GM21528 (cell line): ENCODE data around the gene AKTIP.
"Not testable (repeated sequence)": the region's sequence is repeated elsewhere in the genome, so short reads cannot be mapped to it uniquely, and the experiment has no call there.

Experiments
- ATAC-seq: cut with Tn5 transposase; IDR thresholded peaks from one replicate; pipeline ENCODE4 v1.9.1; 2021; ENCODE audit warnings: mild to moderate bottlenecking, moderate library complexity; ENCODE audit not compliant: unreplicated experiment, low FRiP score

AKTIP gene

DNA sequence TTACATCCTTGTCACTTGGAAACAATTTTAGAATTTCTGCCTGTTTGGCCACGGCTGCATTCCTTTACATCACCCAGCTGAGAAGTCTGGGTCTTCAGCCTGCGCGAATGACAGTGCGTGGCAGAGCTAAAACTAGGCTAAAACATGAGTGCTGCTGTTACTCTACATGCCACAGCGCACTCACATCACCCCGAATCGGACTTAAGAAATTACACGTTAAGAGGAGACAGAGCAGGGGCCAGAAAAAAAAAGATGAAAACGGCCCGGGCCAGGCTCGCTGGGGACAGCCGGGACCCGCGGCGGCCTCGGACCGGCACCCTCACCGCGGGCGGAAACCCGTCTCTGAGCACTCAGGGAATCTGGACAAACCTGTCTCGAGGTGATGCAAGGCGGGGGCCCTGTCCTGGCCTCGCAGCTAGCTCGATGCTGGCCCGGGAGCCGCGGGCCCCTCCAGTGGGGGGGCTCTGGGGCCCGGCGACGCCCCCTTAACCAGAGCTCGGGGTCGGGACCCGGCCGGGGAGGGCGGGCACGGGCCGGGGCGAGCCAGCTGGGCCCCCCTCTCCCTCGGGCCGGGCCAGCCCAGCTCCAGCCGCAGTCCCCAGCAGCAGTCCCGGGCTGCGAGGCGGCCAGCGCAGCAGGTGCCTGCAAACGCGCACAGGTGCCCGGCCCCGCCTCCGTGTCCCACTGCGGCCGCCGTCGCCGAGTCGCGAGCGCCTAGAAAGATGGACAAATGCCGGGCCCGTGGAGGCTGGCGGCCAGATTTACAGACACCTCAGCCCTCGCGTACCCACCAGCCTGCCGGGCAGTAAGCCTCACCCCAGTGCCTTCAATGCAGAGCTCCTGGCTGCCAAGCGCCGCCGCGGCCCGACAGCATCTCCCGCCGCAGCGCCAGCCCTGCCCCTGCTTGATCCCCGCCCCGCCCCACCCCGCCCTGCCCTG is at the start of gene AKTIP:
TSS of gene AKTIP (minus strand) at position 879 of the 939 bp plus-strand sequence. CDS start 2,950 bp downstream, outside the sequence.
- peak; percentile 39 for ATAC-seq

DNA sequence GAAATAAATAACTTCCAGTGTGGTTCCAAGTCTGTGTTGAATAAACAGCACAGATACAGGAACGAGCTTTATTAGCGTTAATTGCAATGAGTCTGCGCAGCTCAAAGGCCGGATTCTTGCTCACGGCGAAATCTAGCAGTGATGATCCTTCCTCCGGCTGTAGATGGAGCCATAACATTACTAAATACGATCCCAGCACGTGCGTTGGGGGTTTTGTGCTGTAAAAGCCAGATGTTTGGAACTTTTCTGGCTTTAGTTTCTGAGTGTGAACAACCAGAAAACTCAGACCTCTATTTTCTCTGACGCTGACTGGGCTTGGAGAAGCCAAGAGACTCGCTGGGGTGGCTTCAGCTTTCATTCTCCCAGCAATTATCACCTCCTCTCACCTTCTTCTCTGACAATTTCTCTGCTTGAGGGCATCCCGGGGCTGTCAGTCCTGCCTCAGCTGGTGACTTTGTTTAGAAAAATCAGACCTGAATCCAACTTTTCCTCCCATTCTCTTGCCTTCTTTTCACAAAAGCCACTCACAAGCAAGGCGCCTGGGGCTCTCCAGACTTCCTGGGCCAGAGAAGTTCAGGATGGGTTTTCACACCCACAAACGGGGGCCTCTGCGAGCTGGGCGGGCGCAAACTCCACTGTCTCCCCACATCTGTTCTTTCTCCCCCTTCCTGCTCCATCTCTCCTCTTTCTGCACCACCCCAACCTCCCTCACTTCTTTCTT is 47.1 kb upstream of the AKTIP start:
- ATAC-seq, result peak; percentile 73

DNA sequence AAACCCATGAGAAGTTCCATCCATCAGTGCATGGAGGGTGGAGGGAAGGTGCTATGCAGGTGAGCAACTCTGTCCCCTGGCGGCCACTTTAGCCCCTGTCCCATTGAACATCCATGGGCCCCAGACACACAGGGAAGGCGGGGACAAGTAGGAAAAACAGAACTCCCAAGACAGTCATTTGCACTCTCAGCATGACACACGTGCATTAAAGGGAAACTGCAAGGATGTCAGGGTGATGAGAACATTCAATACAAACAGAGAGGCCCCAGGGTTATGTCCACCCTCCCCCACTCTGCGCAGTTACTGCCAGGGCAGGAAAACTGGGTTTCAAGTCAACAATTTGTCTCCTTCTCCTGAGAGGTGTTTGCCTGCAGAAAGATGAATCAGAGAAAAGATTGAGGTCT is 44.0 kb upstream of the AKTIP start:
- ATAC-seq, result no peak

DNA sequence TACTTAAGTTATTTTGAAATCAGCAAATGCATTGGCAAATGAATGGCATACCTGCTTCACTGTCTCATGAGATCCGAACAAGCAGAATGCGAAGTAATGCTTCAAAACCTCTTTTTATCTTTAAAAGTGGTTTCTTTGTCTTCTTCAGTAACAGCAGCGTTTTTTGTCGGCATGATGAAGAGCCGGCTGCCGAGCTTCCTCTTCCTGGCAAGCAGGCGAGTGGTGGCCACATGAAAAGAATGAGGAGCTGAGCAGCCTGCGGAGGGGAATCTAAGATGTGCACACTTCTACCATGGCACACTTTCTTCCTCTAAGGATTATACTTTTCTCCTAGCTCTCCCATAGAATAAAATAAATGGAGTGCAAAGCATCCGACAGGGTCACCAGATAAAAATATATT is 42.4 kb upstream of the AKTIP start:
- no peak for ATAC-seq

DNA sequence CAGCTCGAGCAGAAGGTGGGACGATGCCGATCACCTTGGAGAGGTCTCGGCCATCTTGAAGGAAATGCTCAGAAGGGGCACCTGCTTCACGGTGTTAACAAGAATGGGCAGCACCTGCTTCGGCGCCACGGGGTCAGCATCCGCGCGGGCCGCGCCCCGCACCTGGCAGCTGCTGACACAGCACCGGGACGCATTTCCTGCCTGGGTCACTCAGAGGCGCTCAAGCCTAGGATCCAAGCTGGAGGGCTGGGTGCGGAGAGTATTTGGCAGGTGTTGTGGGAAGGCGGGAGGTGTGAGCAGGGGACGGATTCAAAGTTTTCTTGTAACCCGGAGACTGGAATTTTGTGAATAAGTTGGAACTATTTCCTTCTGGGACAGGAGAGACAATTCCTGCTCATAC is 39.3 kb upstream of the AKTIP start:
- ATAC-seq, result no peak

DNA sequence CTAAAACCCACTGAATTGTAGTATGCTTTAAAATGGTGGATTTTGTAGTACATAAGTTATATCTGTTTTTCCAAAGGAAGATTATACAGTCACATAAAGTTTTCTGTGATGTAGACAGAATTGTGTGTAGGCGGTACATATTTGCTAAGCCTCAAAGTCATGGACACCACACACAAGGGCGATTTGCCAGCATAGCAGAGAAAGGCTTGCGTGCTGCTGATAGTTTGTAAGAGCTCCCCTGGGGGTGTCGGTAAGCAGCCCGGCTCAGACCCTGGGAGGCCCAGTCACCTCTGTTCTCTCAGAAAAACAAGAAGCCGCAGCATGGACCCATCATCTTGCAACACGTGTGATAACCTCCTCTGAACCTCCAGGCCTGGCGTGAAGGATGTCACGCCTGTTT is 38.3 kb upstream of the AKTIP start:
- no peak for ATAC-seq

DNA sequence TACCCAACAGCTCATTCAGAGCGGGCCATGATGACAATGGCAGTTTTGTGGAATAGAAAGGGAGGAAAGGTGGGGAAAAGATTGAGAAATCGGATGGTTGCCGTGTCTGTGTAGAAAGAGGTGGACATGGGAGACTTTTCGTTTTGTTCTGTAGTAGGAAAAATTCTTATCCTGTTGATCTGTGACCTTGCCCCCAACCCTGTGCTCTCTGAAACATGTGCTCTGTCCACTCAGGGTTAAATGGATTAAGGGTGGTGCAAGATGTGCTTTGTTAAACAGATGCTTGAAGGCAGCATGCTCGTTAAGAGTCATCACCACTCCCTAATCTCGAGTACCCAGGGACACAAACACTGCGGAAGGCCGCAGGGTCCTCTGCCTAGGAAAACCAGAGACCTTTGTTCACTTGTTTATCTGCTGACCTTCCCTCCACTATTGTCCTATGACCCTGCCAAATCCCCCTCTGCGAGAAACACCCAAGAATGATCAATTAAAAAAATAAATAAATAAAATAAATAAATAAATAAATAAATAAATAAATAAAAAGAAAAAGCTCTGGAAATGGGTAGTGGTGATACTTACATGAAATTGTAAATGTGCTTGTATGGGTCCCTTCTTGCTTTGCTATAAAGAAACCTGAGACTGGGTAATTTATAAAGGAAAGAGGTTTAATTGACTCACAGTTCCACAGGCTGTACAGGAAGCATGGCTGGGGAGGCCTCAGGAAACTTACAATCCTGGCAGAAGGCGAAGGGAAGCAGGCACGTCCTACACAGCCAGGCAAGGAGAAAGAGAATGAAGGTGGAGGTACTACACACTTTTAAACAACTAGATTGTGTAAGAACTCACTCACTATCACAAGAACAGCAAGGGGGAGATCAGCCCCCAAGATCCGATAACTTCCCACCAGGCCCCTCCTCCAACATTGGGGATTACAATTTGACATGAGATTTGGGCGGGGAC is 37.0 kb upstream of the AKTIP start:
- not testable (repeated sequence) for ATAC-seq

DNA sequence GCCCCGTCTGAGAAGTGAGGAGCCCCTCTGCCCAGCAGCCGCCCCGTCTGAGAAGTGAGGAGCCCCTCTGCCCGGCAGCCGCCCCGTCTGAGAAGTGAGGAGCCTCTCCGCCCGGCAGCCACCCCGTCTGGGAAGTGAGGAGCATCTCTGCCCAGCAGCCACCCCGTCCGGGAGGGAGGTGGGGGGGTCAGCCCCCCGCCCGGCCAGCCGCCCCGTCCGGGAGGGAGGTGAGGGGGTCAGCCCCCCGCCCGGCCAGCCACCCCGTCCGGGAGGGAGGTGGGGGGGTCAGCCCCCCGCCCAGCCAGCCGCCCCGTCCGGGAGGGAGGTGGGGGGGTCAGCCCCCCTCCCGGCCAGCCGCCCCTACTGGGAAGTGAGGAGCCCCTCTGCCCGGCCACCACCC is 36.3 kb upstream of the AKTIP start:
- not testable (repeated sequence) for ATAC-seq

DNA sequence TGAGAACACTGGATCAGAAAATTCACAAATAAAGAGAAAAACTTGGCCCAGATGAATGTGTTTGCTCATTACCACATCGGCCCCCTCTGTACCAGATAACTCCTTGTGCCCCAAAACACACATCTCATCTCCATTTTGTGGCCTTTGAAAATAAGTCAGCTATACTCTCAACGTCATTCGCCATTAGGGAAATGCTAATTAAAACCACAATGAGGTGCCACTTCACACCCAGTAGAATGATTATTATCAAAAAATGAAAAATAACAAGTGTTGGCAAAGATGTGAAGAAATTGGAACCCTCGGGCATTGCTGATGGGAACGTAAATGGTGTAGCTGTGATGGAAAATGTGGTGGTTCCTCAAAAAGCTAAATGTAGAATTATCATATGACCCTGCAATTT is 34.6 kb upstream of the AKTIP start:
- ATAC-seq, result no peak

DNA sequence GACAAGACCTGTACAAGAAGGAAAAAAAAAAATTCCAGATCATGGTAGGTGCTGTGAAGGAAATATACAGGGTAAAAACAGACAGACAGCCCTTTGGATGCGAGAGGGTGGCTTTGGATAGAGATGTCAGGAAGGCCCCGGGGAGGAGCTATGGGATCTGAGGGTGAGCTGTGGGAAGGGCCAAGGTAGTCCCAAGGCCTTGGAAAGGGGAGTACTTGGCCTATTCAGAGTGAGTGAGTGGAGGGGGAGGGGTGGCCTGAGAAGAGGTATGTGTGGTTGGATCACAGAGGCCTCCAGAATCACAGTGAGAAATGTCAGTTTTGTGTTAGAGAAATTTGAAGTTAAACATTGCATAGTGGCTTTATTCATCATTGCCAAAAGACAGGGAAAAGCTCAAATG is 31.2 kb upstream of the AKTIP start:
- no peak for ATAC-seq

DNA sequence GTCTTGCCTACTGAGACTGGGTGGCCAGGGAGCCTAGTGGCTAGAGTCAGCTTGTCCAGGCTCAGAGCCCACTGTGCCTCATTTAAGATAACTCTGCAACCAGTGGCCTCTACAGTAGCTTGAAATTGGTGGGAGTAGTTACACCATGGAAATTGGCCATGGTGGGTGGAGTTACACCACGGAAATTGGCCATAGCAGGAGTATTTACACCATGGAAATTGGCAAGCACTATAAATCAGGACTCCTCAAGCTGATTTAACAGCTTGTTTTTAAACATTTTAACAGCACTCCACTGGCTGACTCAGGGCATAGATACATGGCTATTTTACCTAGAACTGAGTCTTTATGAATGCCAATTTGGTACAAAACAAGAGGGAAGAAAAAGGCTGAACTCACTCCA is 27.7 kb upstream of the AKTIP start:
- no peak for ATAC-seq

DNA sequence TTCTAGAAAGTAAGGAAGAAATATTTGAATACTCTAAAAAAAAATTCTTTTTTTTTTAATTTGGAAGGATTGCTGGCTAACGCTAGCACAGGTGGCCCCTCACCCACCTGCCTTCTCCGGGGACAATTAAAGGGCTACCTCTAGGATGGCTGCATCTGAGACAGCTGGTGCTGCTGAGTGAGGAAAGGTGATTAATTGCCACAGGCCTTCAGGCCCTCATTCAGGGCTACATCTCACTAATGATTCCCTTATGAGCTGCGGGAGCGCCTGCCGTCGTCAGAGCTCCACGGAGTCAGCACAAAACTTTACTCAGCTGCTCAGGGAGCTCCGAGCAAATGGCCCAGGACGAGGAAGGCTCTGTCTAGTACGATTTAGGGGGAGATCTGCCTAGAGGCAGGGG is 27.0 kb upstream of the AKTIP start:
- no peak for ATAC-seq

DNA sequence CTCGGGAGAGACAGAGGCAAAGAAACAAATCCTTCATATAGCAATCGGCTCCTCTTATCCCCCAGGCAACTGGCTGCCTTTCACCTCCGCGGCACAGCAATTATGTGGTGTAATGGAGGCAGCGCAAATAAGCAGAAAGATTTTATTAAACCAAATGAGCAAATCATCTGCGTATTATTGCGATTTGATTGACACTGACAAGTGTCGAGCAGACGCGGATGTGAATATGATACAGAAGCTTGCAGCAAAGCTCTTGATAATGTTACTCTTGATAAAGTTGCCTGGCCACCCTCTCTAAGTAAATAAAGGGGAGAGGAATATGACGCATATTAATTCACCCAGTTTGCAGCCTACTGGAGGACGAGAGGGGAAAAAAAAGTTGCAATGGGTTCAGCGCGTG is 26.5 kb upstream of the AKTIP start:
- ATAC-seq, result no peak

DNA sequence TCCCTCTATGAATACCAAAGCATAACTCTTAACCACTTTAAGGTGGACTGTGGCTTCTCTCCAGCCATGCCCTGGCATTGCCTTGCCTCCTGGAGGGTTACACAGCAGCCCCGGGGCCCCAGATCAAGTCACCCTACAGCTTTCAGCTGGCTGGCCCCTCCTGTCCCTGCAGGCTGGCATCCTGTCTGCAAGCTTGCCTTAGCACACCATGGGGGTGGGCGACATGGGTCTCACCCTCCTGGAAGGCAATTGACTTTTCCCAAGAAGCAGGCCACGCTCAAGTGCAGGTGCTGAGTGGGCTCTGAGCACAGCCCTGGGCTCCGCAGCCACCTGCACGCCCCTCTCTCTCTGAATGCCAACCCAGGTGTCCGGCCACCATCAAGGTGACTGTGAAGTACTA is 25.8 kb upstream of the AKTIP start:
- ATAC-seq, result no peak

DNA sequence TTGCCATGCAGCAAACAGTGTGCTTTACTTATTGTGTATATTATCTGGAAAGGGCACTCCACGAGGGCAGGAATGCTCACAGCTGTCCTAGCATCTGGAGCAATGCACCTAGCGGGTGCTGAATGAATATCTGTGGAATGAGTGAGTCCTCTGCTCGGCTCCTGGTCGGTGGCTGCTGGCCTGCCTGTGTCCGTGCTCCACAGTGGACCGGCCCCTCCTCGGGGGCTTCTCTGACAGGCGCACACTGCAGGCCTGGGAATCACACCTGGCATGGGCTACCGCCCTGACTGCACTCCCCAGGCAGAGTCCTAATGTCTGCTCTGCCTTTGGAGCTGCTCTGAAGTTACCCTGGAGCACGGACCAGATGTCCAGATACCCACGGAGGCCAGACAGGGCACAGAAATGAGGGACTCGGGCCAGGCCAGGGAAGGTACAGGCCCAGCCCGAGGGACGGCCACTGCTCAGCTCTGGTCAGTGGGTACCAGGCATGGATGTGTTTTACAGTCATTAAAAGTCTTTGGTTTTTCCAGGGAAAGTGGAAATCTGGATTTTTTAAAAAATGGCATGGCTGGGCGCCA is 21.1 kb upstream of the AKTIP start:
- ATAC-seq, result no peak

DNA sequence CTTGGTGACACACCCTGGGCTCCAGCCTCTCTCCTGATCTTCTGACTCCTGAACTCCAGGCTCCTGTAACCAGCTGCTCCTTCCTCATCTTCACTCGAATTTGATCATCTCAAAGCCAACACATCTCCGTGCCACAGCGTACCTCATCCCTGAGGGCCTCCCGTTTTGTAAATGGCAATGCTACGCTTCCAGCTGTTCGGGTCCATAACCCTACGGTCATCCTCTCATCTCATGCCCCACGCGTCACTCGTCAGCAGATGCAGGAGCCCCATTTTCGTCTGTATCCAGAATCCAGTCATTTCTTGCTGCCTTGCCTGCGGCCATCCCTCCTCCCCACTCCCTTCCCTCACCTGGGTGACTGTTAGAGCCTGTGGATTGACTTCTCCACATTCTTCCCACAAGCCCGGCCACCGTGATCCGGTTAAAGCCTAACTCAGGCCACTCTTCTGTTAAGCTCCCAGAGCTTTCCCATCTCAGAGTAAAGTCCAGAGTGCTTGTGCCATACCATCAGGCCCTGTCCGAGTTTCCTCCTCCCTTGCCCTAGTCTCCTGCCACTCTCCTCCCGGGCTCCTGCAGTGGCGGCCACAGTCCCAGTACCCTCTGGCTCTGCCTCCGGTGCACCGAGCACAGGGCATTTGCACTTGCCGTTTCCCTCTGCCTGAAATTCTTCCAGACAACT is 20.3 kb upstream of the AKTIP start:
- ATAC-seq, result no peak

DNA sequence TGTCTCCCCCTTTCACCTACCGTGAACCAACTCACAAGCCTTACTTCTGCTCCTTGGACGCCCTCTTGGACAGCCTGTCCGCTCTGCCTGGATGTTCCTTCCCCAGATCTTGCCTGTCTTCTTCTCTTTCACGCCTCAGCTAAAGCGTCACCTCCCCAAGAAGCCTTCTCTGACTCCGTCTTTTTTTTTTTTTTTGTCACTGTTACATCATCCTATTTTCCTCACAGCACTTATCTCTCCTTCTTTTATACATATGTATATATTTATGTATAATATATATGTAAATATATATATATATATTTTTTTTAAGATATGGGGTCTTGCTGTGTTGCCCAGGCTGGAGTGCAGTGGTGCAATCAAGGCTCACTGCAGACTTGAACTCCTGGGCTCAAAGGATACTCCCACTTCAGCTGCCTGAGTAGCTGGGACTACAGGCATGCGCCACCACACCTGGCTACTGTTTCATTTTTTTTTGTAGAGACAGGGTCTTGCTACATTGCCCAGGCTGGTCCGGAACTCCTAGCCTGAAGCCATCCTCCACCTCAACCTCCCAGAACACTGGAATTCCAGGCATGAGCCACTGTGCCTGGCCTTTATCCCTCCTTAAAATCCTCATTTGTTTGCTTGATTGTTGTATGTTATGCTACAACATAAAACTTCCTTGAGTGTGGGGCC is 16.5 kb upstream of the AKTIP start:
- no peak for ATAC-seq

DNA sequence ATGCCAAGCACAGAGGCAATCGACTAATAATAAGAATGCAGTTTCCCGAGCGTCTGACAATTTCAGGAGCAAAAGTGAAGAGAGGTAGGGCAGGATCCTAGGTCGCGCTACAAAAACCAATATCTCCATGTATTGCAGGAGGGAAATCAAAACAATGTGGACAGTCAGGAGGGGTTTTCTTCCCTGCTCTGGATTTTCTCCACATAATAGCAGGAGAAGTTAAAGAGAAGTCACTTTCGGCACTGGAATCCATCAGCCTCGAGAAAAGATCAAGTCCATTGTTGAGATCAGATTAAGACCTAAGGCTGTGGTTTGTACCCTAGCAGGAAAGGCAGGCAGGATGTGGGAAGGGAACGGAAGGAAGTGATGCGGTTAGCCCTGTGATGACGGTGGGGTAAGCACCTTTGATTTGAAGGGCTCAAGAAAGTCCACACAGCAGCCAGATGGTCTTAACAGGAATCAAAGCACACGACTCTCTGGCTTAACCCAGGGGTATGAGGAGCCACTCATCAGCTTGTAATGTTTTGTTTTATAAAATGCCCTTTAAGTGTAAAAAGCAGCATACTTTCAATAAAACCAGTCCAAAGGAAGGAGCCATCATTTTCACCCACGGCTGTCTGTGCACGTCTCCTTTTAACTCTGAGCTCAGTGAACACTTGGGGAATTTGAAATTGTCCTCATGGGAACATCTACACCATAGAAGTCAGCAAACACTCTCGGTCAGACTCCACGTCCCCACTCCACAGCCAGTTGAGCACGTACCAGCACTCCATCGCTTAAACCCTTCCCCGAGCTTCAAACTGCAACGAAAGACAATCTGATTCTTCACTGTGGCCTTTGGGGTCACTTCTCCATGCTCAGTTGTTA is 15.8 kb upstream of the AKTIP start:
- peak; percentile 96 for ATAC-seq
